HG03039 (cell line): ENCODE measurements around the gene CHST11.

Experiments used
- ATAC-seq: cut with Tn5 transposase; IDR thresholded peaks from one replicate; pipeline ENCODE4 v1.9.1; 2021; ENCODE audit warnings: mild to moderate bottlenecking, moderate library complexity; ENCODE audit not compliant: unreplicated experiment

CHST11 gene

GRCh38 chr12:104427547-104427938, 29.2 kb upstream of the CHST11 start:
- ATAC-seq, result no peak

DNA sequence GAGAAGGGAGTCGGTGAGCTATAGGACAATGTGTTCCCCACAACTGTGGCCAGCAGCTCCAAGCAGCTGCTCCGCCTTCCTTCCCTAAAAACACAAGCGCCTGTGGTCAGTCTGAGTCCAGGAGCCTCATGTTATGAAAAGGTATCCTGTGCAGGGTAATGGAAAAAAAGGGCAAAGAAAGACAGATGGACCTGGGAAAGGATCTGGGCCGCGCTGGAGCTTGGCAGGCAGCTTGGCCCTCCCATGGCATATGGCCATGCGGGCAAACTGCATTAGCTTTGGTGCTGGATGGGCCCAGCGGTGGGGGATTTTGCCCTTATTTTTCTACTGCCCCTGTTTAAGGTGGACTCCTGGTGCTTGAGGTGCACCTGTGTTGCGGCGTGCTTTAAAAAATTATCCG, 23.7 kb upstream of the CHST11 start:
- no peak for ATAC-seq

GRCh38 chr12:104434129-104434528, 22.6 kb upstream of the CHST11 start:
- ATAC-seq, result no peak

- no peak for ATAC-seq
Measured at GRCh38 chr12:104435175-104435574, 21.6 kb upstream of the CHST11 start.

DNA sequence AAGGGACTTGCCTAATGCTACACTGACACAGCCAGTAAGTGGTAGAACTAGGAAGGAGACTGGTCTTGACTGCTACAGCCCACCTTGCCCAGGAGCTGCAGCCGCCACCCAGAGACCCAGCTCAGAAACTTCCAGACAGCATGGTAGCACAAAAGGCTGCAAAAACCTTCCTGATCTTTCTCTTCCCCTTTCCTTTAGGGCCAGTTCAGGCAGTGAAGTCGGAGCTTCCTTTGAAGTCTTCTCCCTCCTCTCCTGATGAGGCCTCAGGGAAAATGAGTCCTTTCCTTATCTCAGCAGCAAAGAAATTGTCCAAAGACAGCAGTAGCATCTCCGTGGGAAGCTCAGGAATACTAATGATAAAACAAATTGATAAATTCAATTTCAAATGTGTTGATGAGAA, 21.0 kb upstream of the CHST11 start:
- ATAC-seq, result no peak

GRCh38 chr12:104436790-104437189, 20.0 kb upstream of the CHST11 start:
- no peak for ATAC-seq

DNA sequence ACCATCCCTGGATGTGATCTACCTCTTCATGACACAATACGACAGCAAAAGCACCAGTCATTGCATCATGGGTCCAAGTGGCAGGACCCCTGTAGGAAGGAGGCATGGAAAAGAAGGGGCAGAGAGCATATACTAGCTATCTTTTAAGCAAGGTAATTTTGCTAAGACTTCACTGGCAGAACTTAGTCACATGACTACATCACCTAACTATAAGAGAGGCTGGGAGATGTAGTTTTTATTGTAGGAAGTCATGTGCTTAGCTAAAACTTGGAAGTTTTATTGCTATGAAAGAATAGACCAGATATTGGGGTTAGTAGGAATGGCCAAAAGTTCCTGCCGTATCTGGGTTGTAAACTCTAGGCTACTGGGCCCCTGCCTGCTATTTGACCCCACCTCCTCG, 18.6 kb upstream of the CHST11 start:
- ATAC-seq, result no peak

GRCh38 chr12:104439137-104439536, 17.6 kb upstream of the CHST11 start:
- no peak for ATAC-seq

GRCh38 chr12:104443008-104443407, 13.7 kb upstream of the CHST11 start:
- no peak for ATAC-seq

DNA sequence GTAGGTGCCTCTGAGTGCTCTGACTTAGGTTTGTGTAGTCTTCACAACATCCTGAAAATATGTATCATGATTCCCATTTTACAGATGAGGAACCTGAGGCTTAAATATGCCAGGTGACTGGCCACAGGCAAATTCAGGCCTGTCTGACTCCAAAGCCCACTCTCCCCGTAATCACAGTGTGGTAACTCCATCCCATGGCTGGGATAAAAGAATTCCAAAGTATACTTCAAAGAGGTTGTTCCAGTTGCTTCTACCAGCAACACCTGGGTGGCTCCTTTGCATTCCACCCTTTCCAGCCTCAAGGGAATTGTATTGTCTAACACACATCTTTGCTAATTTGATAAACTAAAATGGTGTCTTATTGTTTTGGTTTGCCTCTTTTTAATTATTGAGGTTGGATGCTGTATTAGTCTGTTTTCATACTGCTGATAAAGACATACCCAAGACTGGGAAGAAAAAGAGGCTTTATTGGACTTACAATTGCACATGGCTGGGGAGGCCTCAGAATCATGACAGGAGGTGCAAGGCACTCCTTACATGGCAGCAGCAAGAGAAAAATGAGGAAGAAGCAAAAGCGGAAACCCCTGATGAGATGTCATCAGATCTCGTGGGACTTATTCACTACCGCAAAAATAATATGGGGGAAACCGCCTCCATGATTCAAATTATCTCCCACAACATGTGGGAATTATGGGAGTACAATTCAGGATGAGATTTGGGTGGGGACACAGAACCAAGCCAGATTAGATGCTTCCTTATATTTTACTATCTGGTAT, 9.9 kb upstream of the CHST11 start:
- no peak for ATAC-seq

DNA sequence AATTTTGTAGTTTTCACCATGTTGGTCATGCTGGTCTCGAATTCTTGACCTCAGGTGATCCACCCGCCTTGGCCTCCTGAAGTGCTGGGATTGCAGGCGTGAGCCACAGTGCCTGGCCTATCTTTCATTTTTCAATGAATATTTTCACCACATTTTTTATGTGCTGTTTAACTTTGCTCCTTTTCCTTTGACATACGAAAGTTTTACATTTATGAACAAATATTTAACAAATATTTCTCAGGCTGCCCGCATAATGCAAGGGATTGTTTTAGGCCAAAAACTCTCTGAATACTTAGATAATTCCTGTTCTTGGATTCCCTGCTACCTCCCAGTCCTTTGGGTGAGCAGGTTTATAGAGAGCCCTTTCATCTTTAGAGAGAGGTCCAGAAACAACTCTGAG, 8.7 kb upstream of the CHST11 start:
- ATAC-seq, result no peak

- ATAC-seq, result no peak
Measured at GRCh38 chr12:104448451-104448850, 8.3 kb upstream of the CHST11 start.

GRCh38 chr12:104450700-104451099, 6.0 kb upstream of the CHST11 start:
- ATAC-seq, result no peak

DNA sequence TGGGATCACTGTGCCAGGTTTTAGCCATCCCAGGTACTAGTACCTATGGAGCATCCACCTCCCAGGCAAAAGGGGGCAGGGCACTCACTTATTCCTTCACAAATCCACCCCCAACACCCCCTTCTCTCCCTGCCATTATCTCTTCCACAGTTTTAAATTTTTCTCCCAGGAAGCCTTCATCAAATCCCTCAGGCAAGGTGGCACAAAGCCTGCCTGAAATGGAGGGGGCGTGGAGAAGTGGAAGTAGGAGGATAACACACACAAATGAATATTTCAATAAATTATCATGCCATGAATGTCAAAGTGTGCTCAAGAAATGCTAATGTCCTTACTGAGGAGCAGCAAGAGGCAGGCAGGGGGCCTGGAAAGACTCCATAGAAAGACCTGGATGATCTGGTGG, 4.7 kb upstream of the CHST11 start:
- no peak for ATAC-seq

GRCh38 chr12:104453133-104453532, 3.6 kb upstream of the CHST11 start:
- no peak for ATAC-seq

- no peak for ATAC-seq
Measured at GRCh38 chr12:104454997-104455396, 1.8 kb upstream of the CHST11 start.

GRCh38 chr12:104455578-104456416, 951 bp upstream of the CHST11 start:
- no peak for ATAC-seq

GRCh38 chr12:104456950-104457745, 400 bp downstream of the CHST11 start:
- ATAC-seq, result peak; percentile 22

GRCh38 chr12:104457746-104458693, 1.3 kb downstream of the CHST11 start:
- ATAC-seq, result no peak

- ATAC-seq, result no peak
Measured at GRCh38 chr12:104458694-104459367, 2.1 kb downstream of the CHST11 start.
